ENCODE measurements around the gene RGS7BP.

RGS7BP gene

DNA sequence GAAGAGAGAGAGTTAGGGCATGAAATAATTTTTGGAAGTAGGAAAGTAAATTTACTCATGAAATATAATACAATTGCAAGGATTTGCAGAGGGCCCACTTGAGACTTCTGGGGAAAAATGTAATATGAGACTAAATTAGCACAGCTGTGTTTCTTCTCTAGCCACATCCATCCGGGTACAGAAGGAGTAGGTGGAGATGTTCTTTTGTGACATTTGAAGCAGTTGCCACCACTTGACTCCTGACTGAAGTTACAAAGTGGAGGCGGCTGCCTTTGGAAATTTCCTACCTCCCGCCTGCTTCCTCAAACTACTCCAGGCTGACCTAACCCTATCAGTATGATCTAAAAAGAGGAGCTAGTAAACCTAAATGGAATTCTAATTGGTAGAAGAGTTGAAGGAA lies 126.4 kb downstream of the RGS7BP start:
- DNase-seq (ENCODE audit: low read depth, low spot score), result no peak

GRCh38 chr5:64634997-64635686 lies 129.3 kb downstream of the RGS7BP start:
- DNase-seq (ENCODE audit: low read depth, low spot score), result no peak

DNA sequence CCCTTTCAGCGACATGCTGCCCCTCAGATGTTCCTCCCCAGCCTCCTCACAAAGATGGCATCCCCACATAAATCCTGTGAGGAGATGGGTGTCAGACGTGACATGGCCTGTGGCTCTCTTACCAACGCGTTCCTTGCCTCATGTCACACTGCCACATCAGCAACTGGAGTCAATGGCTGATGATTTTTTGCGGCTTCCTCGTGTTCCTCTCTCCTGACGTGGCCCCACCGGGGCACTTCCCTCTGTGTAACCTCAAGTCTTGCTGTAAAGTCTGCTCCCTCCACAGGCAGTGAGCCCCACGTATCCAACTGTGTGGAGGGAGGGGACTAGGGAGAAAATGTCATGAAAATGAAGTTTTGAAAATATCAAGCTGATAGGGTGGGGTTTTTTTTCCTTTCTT lies 131.3 kb downstream of the RGS7BP start:
- DNase-seq (ENCODE audit: low read depth, low spot score), result no peak

- no peak for DNase-seq (ENCODE audit: low read depth, low spot score)
These were observed 132.1 kb downstream of the RGS7BP start for GRCh38 chr5:64637837-64638443.

DNA sequence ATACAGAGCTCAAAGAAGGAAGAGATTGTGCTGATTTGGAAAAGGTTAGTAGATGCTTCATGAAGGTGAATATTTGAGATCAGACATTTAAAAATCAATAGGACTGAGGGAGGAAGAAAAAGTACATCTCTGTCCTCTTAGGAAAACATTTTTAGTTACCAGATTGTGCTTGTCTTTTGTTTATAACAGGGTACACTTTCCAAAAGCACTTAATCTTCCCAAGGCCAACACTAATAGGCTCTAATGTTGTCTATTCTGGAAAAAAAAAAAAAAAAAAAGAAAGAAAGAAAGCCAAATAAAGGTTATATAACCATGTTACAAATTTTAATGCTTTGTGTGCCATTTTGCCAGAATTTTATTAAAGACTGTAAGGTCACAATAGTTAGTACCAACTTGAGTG lies 139.0 kb downstream of the RGS7BP start:
- no peak for DNase-seq (ENCODE audit: low read depth, low spot score)

GRCh38 chr5:64646169-64646568 lies 140.4 kb downstream of the RGS7BP start:
- DNase-seq (ENCODE audit: low read depth, low spot score), result no peak

DNA sequence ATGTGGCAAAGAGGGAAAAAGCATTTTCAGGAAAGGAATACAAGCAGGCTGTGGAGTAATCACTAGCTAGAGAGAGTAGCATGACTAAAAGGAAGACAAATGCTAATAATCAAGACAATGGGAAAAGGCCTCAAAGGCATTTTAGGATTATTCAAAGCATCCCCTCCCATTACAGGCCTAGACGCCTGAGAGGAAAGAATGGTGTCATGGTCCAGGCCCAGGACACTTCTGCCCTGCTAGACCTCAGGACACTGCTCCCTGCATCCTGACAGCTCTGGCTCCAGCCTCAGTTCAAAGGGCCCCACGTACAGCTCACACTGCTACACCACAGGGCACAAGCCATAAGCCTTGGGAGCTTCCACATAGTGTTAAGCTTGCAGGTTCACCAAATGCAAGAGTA lies 143.7 kb downstream of the RGS7BP start:
- no peak for DNase-seq (ENCODE audit: low read depth, low spot score)

GRCh38 chr5:64653766-64654560 lies 148.1 kb downstream of the RGS7BP start:
- DNase-seq (ENCODE audit: low read depth, low spot score), result no peak

DNA sequence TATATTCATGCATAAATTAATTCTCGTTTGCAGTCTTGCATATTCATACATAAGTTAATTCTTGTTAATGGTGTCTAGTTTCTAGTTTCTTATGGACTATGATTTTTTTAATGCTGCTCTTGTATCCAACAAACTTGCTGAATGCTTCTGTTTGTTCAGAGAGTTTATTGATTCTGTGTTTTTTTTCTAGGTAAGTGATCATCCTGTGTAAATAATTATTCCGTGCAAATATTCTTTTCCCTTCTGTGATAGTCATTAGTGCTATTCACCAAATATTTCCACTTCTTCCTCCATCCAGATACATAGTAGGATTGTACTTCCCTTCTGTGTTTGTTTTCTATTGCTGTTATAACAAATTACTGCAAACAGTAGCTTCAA lies 148.7 kb downstream of the RGS7BP start:
- DNase-seq (ENCODE audit: low read depth, low spot score), result no peak

GRCh38 chr5:64655596-64655995 lies 149.8 kb downstream of the RGS7BP start:
- DNase-seq (ENCODE audit: low read depth, low spot score), result no peak

- no peak for DNase-seq (ENCODE audit: low read depth, low spot score)
These were observed 153.5 kb downstream of the RGS7BP start for GRCh38 chr5:64659289-64659688.
